Panc1 (cell line): Measurements from ENCODE around the gene COL23A1. TPM values are rescaled to one million over a fixed set of nuclear protein-coding genes. Genes with fewer than 3 reads are reported as not detected.

Experiments
- ATAC-seq: fragments of 200-7000 bp; cut with Tn5 transposase; 2 replicates; pipeline ENCODE4 v1.9.1; 2020; ENCODE audit warnings: mild to moderate bottlenecking, moderate library complexity
- BruUV-seq: library from RNA; stranded (reverse); fragments of 400-500 nt; replicated peaks from 2 replicates; lab custom pipeline; 2021; lab: Mats Ljungman, UMichigan
- CTCF ChIA-PET: fragments of 300-600 bp; sonication (Branson Sonifier 250); formaldehyde crosslinking; loops from one replicate; lab custom pipeline; 2022; ENCODE audit warnings: antibody characterized with exemption; lab: Charles Lee
- POLR2A ChIA-PET: fragments of 300-600 bp; sonication (Branson Sonifier 250); formaldehyde crosslinking; loops from one replicate; lab custom pipeline; 2022; ENCODE audit warnings: antibody characterized with exemption; lab: Charles Lee
- DNase-seq: peaks from one replicate; pipeline ENCODE4 v3.0.0-alpha.2; 2010; ENCODE audit warnings: low read depth, low spot score
- H3K27ac ChIP-seq: 2 replicates; pipeline ENCODE4 v1.5.1; 2011; ENCODE audit warnings: mild to moderate bottlenecking, low read length, inconsistent platforms
- H3K27me3 ChIP-seq: fragments of 200-500 bp; sonication (Bioruptor generic); 2 replicates; pipeline ENCODE4 v1.6.0; 2014; ENCODE audit warnings: low read length, inconsistent platforms; ENCODE audit not compliant: control insufficient read depth, insufficient read depth
- H3K36me3 ChIP-seq: fragments of 200-500 bp; sonication (Bioruptor generic); 2 replicates; pipeline ENCODE4 v1.5.1; 2014; ENCODE audit warnings: inconsistent platforms, mild to moderate bottlenecking, low read length, moderate library complexity; ENCODE audit not compliant: control insufficient read depth, insufficient read depth
- H3K4me1 ChIP-seq: 2 replicates; pipeline ENCODE4 v1.5.1; 2011; ENCODE audit warnings: inconsistent platforms, mild to moderate bottlenecking, low read length, moderate library complexity; ENCODE audit not compliant: control insufficient read depth, insufficient read depth
- H3K4me3 ChIP-seq, 2 experiments: 2 replicates each; pipeline ENCODE4 v1.5.1; 2011 to 2012; ENCODE audit warnings: low read depth in 2 of 2, low read length in 2 of 2, mild to moderate bottlenecking in 2 of 2, inconsistent platforms in 1 of 2, moderate library complexity in 1 of 2
- H3K9me3 ChIP-seq: fragments of 200-500 bp; sonication (Bioruptor generic); 2 replicates; pipeline ENCODE4 v1.5.1; 2014; ENCODE audit warnings: low read depth, mild to moderate bottlenecking, inconsistent platforms, low read length, moderate library complexity; ENCODE audit not compliant: control insufficient read depth, insufficient read depth
- CTCF ChIP-seq: fragments of 450-650 bp; IDR thresholded peaks from 2 replicates; pipeline ENCODE4 v1.5.1; 2017; ENCODE audit warnings: mild to moderate bottlenecking
- POLR2AphosphoS5 ChIP-seq: IDR thresholded peaks from 2 replicates; pipeline ENCODE4 v1.6.1; 2012; ENCODE audit warnings: mild to moderate bottlenecking, low read depth, low read length, moderate library complexity
- REST ChIP-seq, 2 experiments: IDR thresholded peaks; 2 replicates each; pipeline ENCODE4 v1.6.1; 2011 to 2012; ENCODE audit warnings: low read depth in 2 of 2, control low read depth in 1 of 2, low read length in 1 of 2, mild to moderate bottlenecking in 1 of 2, moderate library complexity in 1 of 2; ENCODE audit not compliant: insufficient read depth in 1 of 2
- SIN3A ChIP-seq: IDR thresholded peaks from 2 replicates; pipeline ENCODE4 v1.6.1; 2012; ENCODE audit warnings: low read depth, mild to moderate bottlenecking, low read length, moderate library complexity, borderline replicate concordance; ENCODE audit not compliant: insufficient read depth
- TCF7L2 ChIP-seq: IDR thresholded peaks from 2 replicates; pipeline ENCODE4 v1.6.1; 2011; ENCODE audit warnings: mild to moderate bottlenecking, low read depth, low read length, inconsistent platforms
- in situ Hi-C: cut with HindIII; loops from 2 replicates; pipeline ENCODE4 v1.10.0; 2016; ENCODE audit warnings: low sequenced_read_pairs, low pct_unique_long_range_greater_than_20kb
- intact Hi-C: fragments of 100-400 bp; cut with micrococcal nuclease; formaldehyde crosslinking; loops from one replicate; pipeline ENCODE4 v1.10.0; 2022; ENCODE audit not compliant: unreplicated experiment
- total RNA-seq: library from RNA; stranded (reverse); gene quantifications from one replicate; pipeline ENCODE4 v1.2.1, GENCODE V29; 2021; ENCODE audit not compliant: unreplicated experiment

COL23A1 gene
- total RNA-seq, 1 experiment from 2014 or later, result 0.05 TPM

- TF ChIP-seq TCF7L2 (no peak), POLR2AphosphoS5 (no peak), CTCF (no peak)
- ATAC-seq, result no peak
- in situ Hi-C loops, result no loop called here
- ChIA-PET CTCF (no interaction called here), POLR2A (no interaction called here)
- Histone ChIP-seq H3K4me1 (no peaks in the 10 kb centered on the region; the same call in 1 of the 2 replicates), H3K36me3 (no peaks in the 10 kb centered on the region), H3K9me3 (no peaks in the 10 kb centered on the region), H3K27me3 (no peaks in the 10 kb centered on the region), H3K4me3 (no peak overlapping the region), H3K27ac (no peak overlapping the region)
- intact Hi-C loops, result no loop called here
- BruUV-seq, result no TSS peak
- DNase-seq, result no peak
Observed at GRCh38 chr5:178421128-178421527, 169.1 kb downstream of the COL23A1 start.

GRCh38 chr5:178420354-178420781 is 169.8 kb downstream of the COL23A1 start:
- Histone ChIP-seq H3K4me3 (no peak overlapping the region), H3K4me1 (no peaks in the 10 kb centered on the region; the same call in 1 of the 2 replicates), H3K27ac (no peak overlapping the region), H3K27me3 (no peaks in the 10 kb centered on the region), H3K36me3 (no peaks in the 10 kb centered on the region), H3K9me3 (no peaks in the 10 kb centered on the region)
- no TSS peak for BruUV-seq
- ATAC-seq, result no peak
- CTCF ChIA-PET, result interaction anchor here (0.8 kb wide), 1 partner anchor 135 kb away, joined by 5 read pairs; no protein-coding TSS in a partner anchor
- in situ Hi-C loops (no loop called here), intact Hi-C loops (no loop called here)
- TF ChIP-seq CTCF (no peak), POLR2AphosphoS5 (no peak), TCF7L2 (no peak), REST (IDR thresholded peaks at IDR 0.05; ENCODE audit: insufficient read depth in 1 of 2, low read depth in 2 of 2, low read length in 1 of 2) (no peak), SIN3A (no peak)
- no peak for DNase-seq
- POLR2A ChIA-PET, result no interaction called here
